KMS-11 (cell line): ENCODE data around the gene THEMIS.

Source experiments
- H2AFZ ChIP-seq: fragments of 200-600 bp; sonication (generic); 2 replicates; pipeline ENCODE4 v1.6.1; 2016; ENCODE audit warnings: antibody characterized with exemption, mixed run types, low read depth
- H3K27ac ChIP-seq: fragments of 200-600 bp; sonication (generic); 2 replicates; pipeline ENCODE4 v1.6.1; 2016; ENCODE audit warnings: mild to moderate bottlenecking, mixed run types
- H3K27me3 ChIP-seq: fragments of 200-600 bp; sonication (generic); 2 replicates; pipeline ENCODE4 v1.6.1; 2017; ENCODE audit warnings: mild to moderate bottlenecking, low read depth, mixed run types, moderate library complexity; ENCODE audit not compliant: insufficient read depth
- H3K36me3 ChIP-seq: fragments of 200-600 bp; sonication (generic); 2 replicates; pipeline ENCODE4 v1.6.1; 2017; ENCODE audit warnings: mild to moderate bottlenecking, mixed run types; ENCODE audit not compliant: insufficient read depth
- H3K4me1 ChIP-seq: fragments of 200-600 bp; sonication (generic); 2 replicates; pipeline ENCODE4 v1.6.1; 2016; ENCODE audit warnings: mild to moderate bottlenecking, low read depth, mixed run types; ENCODE audit not compliant: poor library complexity, severe bottlenecking
- H3K4me2 ChIP-seq: fragments of 200-600 bp; sonication (generic); 2 replicates; pipeline ENCODE4 v1.7.0; 2016; ENCODE audit warnings: mild to moderate bottlenecking, mixed run types
- H3K4me3 ChIP-seq: fragments of 200-600 bp; sonication (generic); IDR thresholded peaks from 2 replicates; pipeline ENCODE4 v1.6.1; 2017; ENCODE audit warnings: low read depth, low read length, mixed read lengths; ENCODE audit not compliant: insufficient read depth
- H3K79me2 ChIP-seq: fragments of 200-600 bp; sonication (generic); 2 replicates; pipeline ENCODE4 v1.6.1; 2016; ENCODE audit warnings: low read depth, mixed run types; ENCODE audit not compliant: insufficient read depth
- H3K9ac ChIP-seq: fragments of 200-600 bp; sonication (generic); 2 replicates; pipeline ENCODE4 v1.6.1; 2016; ENCODE audit warnings: mild to moderate bottlenecking, mixed run types
- H4K20me1 ChIP-seq: fragments of 200-600 bp; sonication (generic); 2 replicates; pipeline ENCODE4 v1.6.1; 2016; ENCODE audit warnings: mild to moderate bottlenecking, mixed run types; ENCODE audit not compliant: insufficient read depth
- TF ChIP-seq, protein P1 (sequence below): fragments of 200-600 bp; sonication (generic); conservative IDR thresholded peaks from 2 replicates; pipeline ENCODE4 v1.6.1; 2017; ENCODE audit warnings: low read depth, mild to moderate bottlenecking, antibody characterized with exemption, low read length, moderate library complexity, mixed read lengths

THEMIS gene

GRCh38 chr6:127937102-127937501, 36.2 kb upstream of the THEMIS start:
- H3K27ac ChIP-seq = no peak overlapping the region
- H3K79me2 ChIP-seq = no peaks in the 10 kb centered on the region
- no peak overlapping the region for H3K4me2 ChIP-seq
- TF ChIP-seq, protein P1, sequence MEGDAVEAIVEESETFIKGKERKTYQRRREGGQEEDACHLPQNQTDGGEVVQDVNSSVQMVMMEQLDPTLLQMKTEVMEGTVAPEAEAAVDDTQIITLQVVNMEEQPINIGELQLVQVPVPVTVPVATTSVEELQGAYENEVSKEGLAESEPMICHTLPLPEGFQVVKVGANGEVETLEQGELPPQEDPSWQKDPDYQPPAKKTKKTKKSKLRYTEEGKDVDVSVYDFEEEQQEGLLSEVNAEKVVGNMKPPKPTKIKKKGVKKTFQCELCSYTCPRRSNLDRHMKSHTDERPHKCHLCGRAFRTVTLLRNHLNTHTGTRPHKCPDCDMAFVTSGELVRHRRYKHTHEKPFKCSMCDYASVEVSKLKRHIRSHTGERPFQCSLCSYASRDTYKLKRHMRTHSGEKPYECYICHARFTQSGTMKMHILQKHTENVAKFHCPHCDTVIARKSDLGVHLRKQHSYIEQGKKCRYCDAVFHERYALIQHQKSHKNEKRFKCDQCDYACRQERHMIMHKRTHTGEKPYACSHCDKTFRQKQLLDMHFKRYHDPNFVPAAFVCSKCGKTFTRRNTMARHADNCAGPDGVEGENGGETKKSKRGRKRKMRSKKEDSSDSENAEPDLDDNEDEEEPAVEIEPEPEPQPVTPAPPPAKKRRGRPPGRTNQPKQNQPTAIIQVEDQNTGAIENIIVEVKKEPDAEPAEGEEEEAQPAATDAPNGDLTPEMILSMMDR = no peak
- H3K4me3 ChIP-seq = no peak overlapping the region
- H2AFZ ChIP-seq = no peak overlapping the region
- no peaks in the 10 kb centered on the region for H3K27me3 ChIP-seq
- H3K36me3 ChIP-seq = no peaks in the 10 kb centered on the region
- H3K9ac ChIP-seq = no peak overlapping the region
- H3K4me1 ChIP-seq = peaks cover 55% of the 10 kb centered on the region
- H4K20me1 ChIP-seq = no peaks in the 10 kb centered on the region

DNA sequence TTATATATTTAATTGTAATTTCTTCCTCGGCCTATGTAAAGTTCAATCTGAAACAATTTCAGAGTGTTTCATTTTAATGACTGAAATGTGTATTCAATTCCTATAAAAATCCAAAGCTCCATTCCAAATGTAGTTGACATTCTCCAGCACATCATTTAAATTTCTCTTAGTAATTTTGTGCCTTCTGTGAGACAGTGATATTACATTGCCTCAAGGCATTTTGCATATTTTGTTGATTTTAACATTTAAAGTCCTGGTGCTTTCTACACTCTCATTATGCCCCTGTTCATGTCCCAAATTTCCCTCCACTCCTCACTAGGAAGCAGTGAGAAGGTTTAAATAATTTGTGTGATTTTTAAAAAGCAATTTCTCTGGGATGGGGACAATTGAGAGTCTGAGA, 34.1 kb upstream of the THEMIS start:
- H2AFZ ChIP-seq = peak overlapping the region; percentile 41; the same call in 1 of the 2 replicates
- H3K27me3 ChIP-seq = no peaks in the 10 kb centered on the region
- H3K27ac ChIP-seq = peak overlapping the region; percentile 67
- peak overlapping the region; percentile 14 for H3K9ac ChIP-seq
- TF ChIP-seq, protein P1 = no peak
- H4K20me1 ChIP-seq = no peaks in the 10 kb centered on the region
- H3K36me3 ChIP-seq = no peaks in the 10 kb centered on the region
- H3K4me2 ChIP-seq = peak overlapping the region; percentile 76
- H3K79me2 ChIP-seq = no peaks in the 10 kb centered on the region
- H3K4me1 ChIP-seq = peaks cover 53% of the 10 kb centered on the region
- no peak overlapping the region for H3K4me3 ChIP-seq

GRCh38 chr6:127933852-127934840, 33.3 kb upstream of the THEMIS start:
- no peaks in the 10 kb centered on the region for H3K27me3 ChIP-seq
- peak overlapping the region; percentile 41 for H2AFZ ChIP-seq
- TF ChIP-seq, protein P1 = no peak
- no peak overlapping the region for H3K4me3 ChIP-seq
- peak overlapping the region; percentile 14 for H3K9ac ChIP-seq
- H3K79me2 ChIP-seq = no peaks in the 10 kb centered on the region
- H4K20me1 ChIP-seq = no peaks in the 10 kb centered on the region
- peaks cover 44% of the 10 kb centered on the region for H3K4me1 ChIP-seq
- peak overlapping the region; percentile 76 for H3K4me2 ChIP-seq
- peak overlapping the region; percentile 67 for H3K27ac ChIP-seq
- no peaks in the 10 kb centered on the region for H3K36me3 ChIP-seq

DNA sequence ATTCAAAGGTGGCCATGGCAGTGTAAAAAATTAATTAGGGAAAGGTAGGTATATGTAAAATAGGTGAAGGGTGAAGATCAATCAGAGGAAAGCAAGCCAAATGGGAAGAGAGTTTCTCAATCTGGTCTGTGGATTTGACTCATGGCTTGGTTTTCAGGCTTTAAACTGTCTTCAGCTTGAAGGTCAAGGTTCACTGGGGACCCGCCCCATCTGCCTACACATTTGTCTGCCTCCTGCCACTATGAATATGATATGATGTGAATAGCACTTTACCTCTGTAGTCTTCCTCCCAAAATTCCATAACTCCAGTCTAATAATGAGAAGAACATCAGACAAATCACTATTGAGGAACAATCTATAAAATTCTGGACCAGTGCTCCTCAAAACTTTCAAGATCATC, 32.3 kb upstream of the THEMIS start:
- H3K4me2 ChIP-seq = no peak overlapping the region
- H3K36me3 ChIP-seq = no peaks in the 10 kb centered on the region
- TF ChIP-seq, protein P1 = no peak

More for the DNA sequence above, 32.3 kb upstream of the THEMIS start:
- Histone ChIP-seq H2AFZ (no peak overlapping the region), H3K27ac (no peak overlapping the region), H3K4me3 (no peak overlapping the region), H3K27me3 (no peaks in the 10 kb centered on the region), H3K79me2 (no peaks in the 10 kb centered on the region), H3K9ac (no peak overlapping the region), H3K4me1 (peaks cover 34% of the 10 kb centered on the region), H4K20me1 (no peaks in the 10 kb centered on the region)
